ENCODE data around the gene INPP5A. TPM values are rescaled to one million over a fixed set of nuclear protein-coding genes. Genes with fewer than 3 reads are reported as not detected.

INPP5A gene
- total and polyA plus RNA-seq, 2 donors (not counting 1 experiment from before 2014, with no cell fraction given) = 9.3 to 87.8 TPM

DNA sequence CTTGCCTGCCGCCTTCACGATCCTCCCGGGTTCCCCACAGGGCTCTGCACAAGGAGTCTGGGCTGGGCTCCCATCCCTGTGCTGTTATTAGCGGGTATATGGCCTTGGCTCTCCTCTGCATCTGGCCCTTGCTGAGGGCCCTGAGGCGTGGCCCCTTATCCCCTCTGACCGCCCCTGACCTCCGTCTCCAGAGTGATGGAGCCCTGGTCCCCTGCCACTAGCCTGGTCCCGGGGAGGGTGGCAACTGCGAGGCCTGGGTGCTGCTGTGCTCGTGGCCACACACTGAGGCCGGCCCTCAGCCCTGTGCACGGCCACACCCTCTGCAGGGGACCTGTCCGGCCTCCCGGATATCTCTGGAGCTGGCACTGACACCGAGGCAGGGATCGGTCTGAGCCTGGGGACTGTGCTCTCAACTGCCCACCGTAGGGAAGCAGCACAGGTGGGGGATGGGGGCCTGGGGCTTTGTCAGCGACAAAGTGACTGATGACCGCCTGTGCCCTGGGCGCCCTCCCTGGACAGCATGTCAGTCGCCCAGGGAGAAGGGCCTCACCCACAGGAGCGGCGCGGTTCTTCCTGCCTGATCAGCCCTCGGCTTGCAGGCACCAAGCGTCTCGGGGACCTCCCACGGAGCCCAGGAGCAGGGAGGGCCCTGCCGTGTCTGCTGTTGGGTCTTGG, 176.0 kb downstream of the INPP5A start:
- H3K27ac ChIP-seq (ENCODE audit: low read length in 2 of 2) = no peak overlapping the region
- 96% methylated on average over 29 of the region's 29 CpGs for WGBS (ENCODE audit: insufficient coverage)
- H3K9me3 ChIP-seq (ENCODE audit: control extremely low read depth in 1 of 3, control insufficient read depth in 2 of 3, insufficient read depth in 1 of 3, low read length in 2 of 3) = peaks cover 0 to 28% (median 0%) of the 10 kb centered on the region in 3 donors
- H3K4me1 ChIP-seq (ENCODE audit: control insufficient read depth in 2 of 2, insufficient read depth in 2 of 2, low read length in 2 of 2) = no peaks in the 10 kb centered on the region
- CTCF ChIA-PET = no interaction called here
- H2AFZ ChIP-seq (ENCODE audit: insufficient read depth, low read depth, low read length, poor library complexity, severe bottlenecking) = no peak overlapping the region
- H4K20me1 ChIP-seq (ENCODE audit: control insufficient read depth, insufficient read depth, low read length, poor library complexity, severe bottlenecking) = peaks cover 8% of the 10 kb centered on the region
- no peak for ATAC-seq (ENCODE audit: low read depth)
- DNase-seq = no peak
- H3K4me3 ChIP-seq (ENCODE audit: control extremely low read depth in 1 of 5, extremely low read depth in 1 of 5, insufficient read depth in 1 of 5, low read depth in 2 of 5, low read length in 4 of 5) = no peak overlapping the region
- POLR2A ChIA-PET = no interaction called here
- intact Hi-C loops (cut with micrococcal nuclease) = no loop called here
- no peak overlapping the region for H3K27ac Mint-ChIP-seq
- no peaks in the 10 kb centered on the region for H3K27me3 ChIP-seq (replicated peaks in 1 of 4; ENCODE audit: control extremely low read depth in 1 of 4, control insufficient read depth in 3 of 4, insufficient read depth in 4 of 4, low read length in 3 of 4)
- no peak overlapping the region for H3K4me3 Mint-ChIP-seq
- TF ChIP-seq, protein P1, sequence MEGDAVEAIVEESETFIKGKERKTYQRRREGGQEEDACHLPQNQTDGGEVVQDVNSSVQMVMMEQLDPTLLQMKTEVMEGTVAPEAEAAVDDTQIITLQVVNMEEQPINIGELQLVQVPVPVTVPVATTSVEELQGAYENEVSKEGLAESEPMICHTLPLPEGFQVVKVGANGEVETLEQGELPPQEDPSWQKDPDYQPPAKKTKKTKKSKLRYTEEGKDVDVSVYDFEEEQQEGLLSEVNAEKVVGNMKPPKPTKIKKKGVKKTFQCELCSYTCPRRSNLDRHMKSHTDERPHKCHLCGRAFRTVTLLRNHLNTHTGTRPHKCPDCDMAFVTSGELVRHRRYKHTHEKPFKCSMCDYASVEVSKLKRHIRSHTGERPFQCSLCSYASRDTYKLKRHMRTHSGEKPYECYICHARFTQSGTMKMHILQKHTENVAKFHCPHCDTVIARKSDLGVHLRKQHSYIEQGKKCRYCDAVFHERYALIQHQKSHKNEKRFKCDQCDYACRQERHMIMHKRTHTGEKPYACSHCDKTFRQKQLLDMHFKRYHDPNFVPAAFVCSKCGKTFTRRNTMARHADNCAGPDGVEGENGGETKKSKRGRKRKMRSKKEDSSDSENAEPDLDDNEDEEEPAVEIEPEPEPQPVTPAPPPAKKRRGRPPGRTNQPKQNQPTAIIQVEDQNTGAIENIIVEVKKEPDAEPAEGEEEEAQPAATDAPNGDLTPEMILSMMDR (IDR thresholded peaks at IDR 0.05) = no peak
- TF ChIP-seq EZH2 (IDR thresholded peaks at IDR 0.05; ENCODE audit: borderline replicate concordance, insufficient read depth, low read depth, low read length, poor library complexity, severe bottlenecking) = no peak
- H3K79me2 ChIP-seq (ENCODE audit: control insufficient read depth, insufficient read depth, low read length) = peaks cover 5% of the 10 kb centered on the region
- H3K9ac ChIP-seq (ENCODE audit: low read length) = no peak overlapping the region
- no peak overlapping the region for H3K4me2 ChIP-seq (replicated peaks; ENCODE audit: low read depth, low read length, poor library complexity, severe bottlenecking)
- peaks cover 0 to 29% of the 10 kb centered on the region in 2 experiments for H3K36me3 ChIP-seq (replicated peaks in 1 of 2; ENCODE audit: control extremely low read depth in 1 of 2, control insufficient read depth in 1 of 2, extremely low read depth in 1 of 2, insufficient read depth in 2 of 2, low read length in 1 of 2)
- H3K4me1 Mint-ChIP-seq = no peaks in the 10 kb centered on the region
- H3K27me3 Mint-ChIP-seq = no peaks in the 10 kb centered on the region
- no peaks in the 10 kb centered on the region for H3K9me3 Mint-ChIP-seq (ENCODE audit: insufficient read depth)

DNA sequence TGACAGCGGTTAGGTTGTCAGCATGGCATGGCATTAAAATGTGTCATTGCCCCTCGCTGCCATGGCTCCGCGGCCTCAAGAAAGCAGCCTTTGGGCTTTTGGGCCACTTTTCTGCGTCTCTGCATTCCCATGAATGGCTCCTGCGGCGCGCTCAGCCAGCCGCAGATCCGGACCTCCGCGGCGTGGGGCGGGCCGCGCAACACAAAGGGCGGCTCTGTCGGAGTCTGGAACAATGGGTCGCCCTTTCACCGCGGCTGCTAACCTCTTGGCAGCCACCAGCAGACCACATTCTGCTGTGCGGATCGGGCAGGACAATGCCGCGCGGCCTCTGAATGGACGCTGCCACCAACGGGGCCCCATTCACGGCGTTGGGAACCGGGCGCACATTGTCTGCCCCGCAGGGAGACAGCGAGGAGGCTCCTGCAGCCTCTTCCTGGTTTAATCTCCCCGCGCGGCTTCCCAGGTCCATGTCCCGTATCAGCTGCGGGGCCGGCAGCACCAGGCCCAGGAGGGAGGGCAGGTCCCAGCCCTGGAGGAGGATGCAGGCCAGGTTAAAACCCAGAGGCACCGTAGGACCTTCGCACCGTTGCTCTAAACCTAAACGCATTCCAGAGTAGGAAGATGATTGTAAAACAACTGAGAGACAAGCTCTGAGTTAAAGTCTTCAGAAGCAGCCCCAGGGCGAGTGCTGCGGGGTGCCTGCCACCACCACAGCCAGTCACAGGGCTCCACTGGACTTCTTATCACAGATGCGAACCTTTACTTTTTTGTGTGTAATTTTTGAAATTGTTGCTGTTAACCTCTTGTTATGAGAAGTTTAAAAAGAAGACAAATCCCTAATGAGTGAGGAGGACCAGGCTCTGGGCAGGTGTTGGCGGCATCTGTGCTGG, 176.8 kb downstream of the INPP5A start:
- ChIA-PET CTCF (no interaction called here), POLR2A (no interaction called here)
- ATAC-seq (ENCODE audit: low read depth) (no peak), DNase-seq (no peak)
- Histone ChIP-seq H3K4me2 (replicated peaks; ENCODE audit: low read depth, low read length, poor library complexity, severe bottlenecking) (no peak overlapping the region), H3K4me1 (ENCODE audit: control insufficient read depth in 2 of 2, insufficient read depth in 2 of 2, low read length in 2 of 2) (no peaks in the 10 kb centered on the region), H3K27ac (ENCODE audit: low read length in 2 of 2) (no peak overlapping the region), H3K36me3 (replicated peaks in 1 of 2; ENCODE audit: control extremely low read depth in 1 of 2, control insufficient read depth in 1 of 2, extremely low read depth in 1 of 2, insufficient read depth in 2 of 2, low read length in 1 of 2) (peaks cover 0 to 25% of the 10 kb centered on the region in 2 experiments), H3K9me3 (ENCODE audit: control extremely low read depth in 1 of 3, control insufficient read depth in 2 of 3, insufficient read depth in 1 of 3, low read length in 2 of 3) (peaks cover 0 to 34% (median 0%) of the 10 kb centered on the region in 3 donors), H2AFZ (ENCODE audit: insufficient read depth, low read depth, low read length, poor library complexity, severe bottlenecking) (no peak overlapping the region), H4K20me1 (ENCODE audit: control insufficient read depth, insufficient read depth, low read length, poor library complexity, severe bottlenecking) (peaks cover 8% of the 10 kb centered on the region), H3K27me3 (replicated peaks in 1 of 4; ENCODE audit: control extremely low read depth in 1 of 4, control insufficient read depth in 3 of 4, insufficient read depth in 4 of 4, low read length in 3 of 4) (no peaks in the 10 kb centered on the region), H3K79me2 (ENCODE audit: control insufficient read depth, insufficient read depth, low read length) (peaks cover 5% of the 10 kb centered on the region), H3K9ac (ENCODE audit: low read length) (no peak overlapping the region), H3K4me3 (ENCODE audit: control extremely low read depth in 1 of 5, extremely low read depth in 1 of 5, insufficient read depth in 1 of 5, low read depth in 2 of 5, low read length in 4 of 5) (no peak overlapping the region)
- Mint-ChIP-seq H3K27ac (no peak overlapping the region), H3K4me1 (no peaks in the 10 kb centered on the region), H3K9me3 (ENCODE audit: insufficient read depth) (no peaks in the 10 kb centered on the region), H3K27me3 (no peaks in the 10 kb centered on the region), H3K4me3 (no peak overlapping the region)
- WGBS (ENCODE audit: insufficient coverage) = 97% methylated on average over 47 of the region's 48 CpGs
- intact Hi-C loops (cut with micrococcal nuclease) = no loop called here
- TF ChIP-seq, protein P1 (IDR thresholded peaks at IDR 0.05) = no peak
- no peak for TF ChIP-seq EZH2 (IDR thresholded peaks at IDR 0.05; ENCODE audit: borderline replicate concordance, insufficient read depth, low read depth, low read length, poor library complexity, severe bottlenecking)
